H9 (cell line): Measurements from ENCODE around the gene EIF3B. TPM values are rescaled to one million over a fixed set of nuclear protein-coding genes. Genes with fewer than 3 reads are reported as not detected.

ENCODE experiments used
- DNase-seq: peaks from one replicate; pipeline ENCODE4 v3.0.0-alpha.2; 2017
- H2AFZ ChIP-seq: one replicate; pipeline ENCODE4 v1.6.1; 2013; ENCODE audit warnings: mild to moderate bottlenecking, low read length, control low read depth, moderate library complexity
- H2AK5ac ChIP-seq: 2 replicates; pipeline ENCODE4 v1.6.1; 2013; ENCODE audit warnings: low read length, control low read depth, mixed read lengths; ENCODE audit not compliant: insufficient read length
- H2BK120ac ChIP-seq: one replicate; pipeline ENCODE4 v1.6.1; 2013; ENCODE audit warnings: low read depth, mild to moderate bottlenecking, low read length, control low read depth, inconsistent platforms; ENCODE audit not compliant: poor library complexity, severe bottlenecking
- H2BK12ac ChIP-seq: 2 replicates; pipeline ENCODE4 v1.6.1; 2013; ENCODE audit warnings: low read length, control low read depth, mixed read lengths, low read depth; ENCODE audit not compliant: insufficient read length
- H2BK15ac ChIP-seq: 2 replicates; pipeline ENCODE4 v1.6.1; 2013; ENCODE audit warnings: low read depth, low read length, control low read depth
- H2BK20ac ChIP-seq: one replicate; pipeline ENCODE4 v1.6.1; 2013; ENCODE audit warnings: low read depth, mild to moderate bottlenecking, low read length, control low read depth, inconsistent platforms; ENCODE audit not compliant: poor library complexity, severe bottlenecking
- H2BK5ac ChIP-seq: 2 replicates; pipeline ENCODE4 v1.6.1; 2013; ENCODE audit warnings: low read length, control low read depth, mixed read lengths; ENCODE audit not compliant: insufficient read length
- H3K14ac ChIP-seq: 2 replicates; pipeline ENCODE4 v1.6.1; 2013; ENCODE audit warnings: low read length, control low read depth; ENCODE audit not compliant: insufficient read depth
- H3K18ac ChIP-seq: 2 replicates; pipeline ENCODE4 v1.6.1; 2013; ENCODE audit warnings: low read depth, mild to moderate bottlenecking, mixed read lengths, low read length, control low read depth; ENCODE audit not compliant: insufficient read length
- H3K23ac ChIP-seq: 2 replicates; pipeline ENCODE4 v1.6.1; 2013; ENCODE audit warnings: low read length, control low read depth, mixed read lengths, low read depth; ENCODE audit not compliant: insufficient read length
- H3K23me2 ChIP-seq: 2 replicates; pipeline ENCODE4 v1.6.1; 2013; ENCODE audit warnings: low read depth, mild to moderate bottlenecking, mixed read lengths, low read length, control low read depth; ENCODE audit not compliant: insufficient read length, poor library complexity, severe bottlenecking
- H3K27ac ChIP-seq: 2 replicates; pipeline ENCODE4 v1.5.1; 2013; ENCODE audit warnings: low read length, control low read depth, mixed read lengths, low read depth; ENCODE audit not compliant: insufficient read length
- H3K27me3 ChIP-seq: 2 replicates; pipeline ENCODE4 v1.6.1; 2013; ENCODE audit warnings: low read length, control low read depth, inconsistent platforms; ENCODE audit not compliant: insufficient read depth
- H3K4ac ChIP-seq: 2 replicates; pipeline ENCODE4 v1.6.1; 2013; ENCODE audit warnings: low read depth, mild to moderate bottlenecking, control low read depth, inconsistent platforms, low read length, moderate library complexity
- H3K4me1 ChIP-seq: 2 replicates; pipeline ENCODE4 v1.6.1; 2013; ENCODE audit warnings: low read length, control low read depth, inconsistent platforms; ENCODE audit not compliant: insufficient read depth
- H3K4me2 ChIP-seq: 2 replicates; pipeline ENCODE4 v1.6.1; 2013; ENCODE audit warnings: low read length, control low read depth, mixed read lengths; ENCODE audit not compliant: insufficient read length, insufficient read depth
- H3K56ac ChIP-seq: 2 replicates; pipeline ENCODE4 v1.6.1; 2013; ENCODE audit warnings: low read depth, mild to moderate bottlenecking, mixed read lengths, low read length, control low read depth; ENCODE audit not compliant: insufficient read length
- H3K79me1 ChIP-seq: 2 replicates; pipeline ENCODE4 v1.6.1; 2013; ENCODE audit warnings: low read depth, mild to moderate bottlenecking, moderate library complexity, low read length, control low read depth, inconsistent platforms; ENCODE audit not compliant: insufficient read depth, poor library complexity, severe bottlenecking
- H3K79me2 ChIP-seq: 2 replicates; pipeline ENCODE4 v1.6.1; 2013; ENCODE audit warnings: low read length, control low read depth, inconsistent platforms; ENCODE audit not compliant: insufficient read depth
- H3K9ac ChIP-seq: 2 replicates; pipeline ENCODE4 v1.6.1; 2013; ENCODE audit warnings: low read length, control low read depth, mixed read lengths; ENCODE audit not compliant: insufficient read length; ENCODE audit errors: extremely low read depth
- H3K9me3 ChIP-seq: one replicate; pipeline ENCODE4 v1.6.1; 2013; ENCODE audit warnings: low read depth, low read length, inconsistent platforms; ENCODE audit not compliant: control insufficient read depth
- H3T11ph ChIP-seq: one replicate; pipeline ENCODE4 v1.6.1; 2013; ENCODE audit warnings: mild to moderate bottlenecking, low read length, control low read depth, inconsistent platforms
- H4K20me1 ChIP-seq: one replicate; pipeline ENCODE4 v1.6.1; 2013; ENCODE audit not compliant: control insufficient read depth, insufficient read length, insufficient read depth
- H4K5ac ChIP-seq: 2 replicates; pipeline ENCODE4 v1.6.1; 2013; ENCODE audit warnings: low read depth, mild to moderate bottlenecking, mixed read lengths, low read length, control low read depth; ENCODE audit not compliant: insufficient read length
- H4K8ac ChIP-seq: replicated peaks from 2 replicates; pipeline ENCODE4 v1.6.1; 2013; ENCODE audit warnings: low read length, control low read depth, mixed read lengths, low read depth; ENCODE audit not compliant: insufficient read length
- H4K91ac ChIP-seq: 2 replicates; pipeline ENCODE4 v1.6.1; 2013; ENCODE audit warnings: low read depth, mild to moderate bottlenecking, moderate library complexity, mixed read lengths, low read length, control low read depth; ENCODE audit not compliant: insufficient read length
- H3K27ac Mint-ChIP-seq, 3 experiments: 2 replicates in 2 of 3; 3 replicates in 1 of 3; pipeline ENCODE4 v1.8.0; 2020 to 2021; ENCODE audit warnings: mixed read lengths in 3 of 3, mild to moderate bottlenecking in 1 of 3, moderate library complexity in 1 of 3
- H3K27me3 Mint-ChIP-seq: 2 replicates; pipeline ENCODE4 v1.8.0; 2021; ENCODE audit warnings: low read depth, mild to moderate bottlenecking, moderate library complexity, mixed read lengths
- H3K36me3 Mint-ChIP-seq, 3 experiments: 2 replicates in 2 of 3; 3 replicates in 1 of 3; pipeline ENCODE4 v1.8.0; 2020 to 2021; ENCODE audit warnings: low read depth in 3 of 3, mixed read lengths in 3 of 3; ENCODE audit not compliant: insufficient read depth in 1 of 3
- H3K4me1 Mint-ChIP-seq, 2 experiments: 2 replicates each; pipeline ENCODE4 v1.8.0; 2020; ENCODE audit warnings: mixed read lengths in 2 of 2
- H3K4me3 Mint-ChIP-seq, 2 experiments: 2 replicates in 1 of 2; 3 replicates in 1 of 2; pipeline ENCODE4 v1.8.0; 2020 to 2021; ENCODE audit warnings: mild to moderate bottlenecking in 2 of 2, mixed read lengths in 2 of 2, moderate library complexity in 1 of 2
- H3K9me3 Mint-ChIP-seq, 2 experiments: 2 replicates in 1 of 2; 3 replicates in 1 of 2; pipeline ENCODE4 v1.8.0; 2020; ENCODE audit warnings: mild to moderate bottlenecking in 2 of 2, mixed read lengths in 2 of 2, moderate library complexity in 1 of 2
- WGBS: extraction: QIAGEN DNeasy Blood & Tissue Kit; methylation state at CpG from one replicate; pipeline ENCODE4 v1.1.7; 2013; ENCODE audit warnings: missing lambda C conversion rate, low lambda C conversion rate, mixed read lengths; ENCODE audit not compliant: insufficient read length; ENCODE audit errors: extremely low coverage; 5-methylcytosine and 5-hydroxymethylcytosine counted together
- total RNA-seq: library from RNA; stranded (reverse); gene quantifications from 2 replicates; pipeline ENCODE4 v1.2.1, GENCODE V29; 2021
- TF ChIP-seq, protein P1 (sequence below): fragments of 200-600 bp; sonication (generic); conservative IDR thresholded peaks from 3 replicates; pipeline ENCODE4 v1.8.0; 2021; ENCODE audit warnings: antibody characterized with exemption, mild to moderate bottlenecking

Gene EIF3B
- total RNA-seq, 1 experiment from 2014 or later, result 337 TPM

DNA sequence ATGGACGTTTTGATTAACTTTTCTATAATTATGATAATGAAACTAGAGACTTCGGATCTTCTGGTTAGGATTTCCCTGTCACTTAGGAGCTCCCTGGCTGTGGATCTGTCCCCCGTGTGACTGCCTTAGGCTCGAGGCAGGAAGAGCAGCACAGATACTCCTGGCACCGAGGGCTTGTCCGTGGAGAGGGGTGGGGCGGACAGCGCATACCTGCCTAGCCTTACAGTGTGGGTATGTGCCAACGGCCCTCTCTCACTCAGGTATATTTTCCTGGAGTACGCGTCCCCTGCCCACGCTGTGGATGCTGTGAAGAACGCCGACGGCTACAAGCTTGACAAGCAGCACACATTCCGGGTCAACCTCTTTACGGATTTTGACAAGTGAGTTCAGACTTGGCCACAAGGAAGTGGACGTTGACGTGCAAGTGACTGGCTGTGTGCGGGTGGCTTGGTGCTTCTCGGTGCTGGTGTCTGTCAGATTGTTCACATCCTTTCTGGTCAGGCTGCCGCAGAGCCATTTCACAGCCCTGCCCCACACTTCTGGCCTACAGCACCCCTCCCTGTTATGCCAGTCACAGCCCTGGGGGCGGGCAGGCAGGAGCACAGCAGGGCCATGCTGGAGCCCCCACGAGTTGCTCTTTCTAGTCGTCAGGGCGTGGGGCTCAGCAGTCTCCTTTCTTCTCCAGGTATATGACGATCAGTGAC, 7.9 kb downstream of the EIF3B start:
- H3K9me3 Mint-ChIP-seq, result no peaks in the 10 kb centered on the region
- no peak overlapping the region for H3K4ac ChIP-seq
- H3K14ac ChIP-seq, result no peak overlapping the region
- H4K91ac ChIP-seq, result no peak overlapping the region
- no peak overlapping the region for H2BK5ac ChIP-seq
- peaks cover 69 to 96% (median 85%) of the 10 kb centered on the region in 3 experiments; a peak in 6 of 7 replicates for H3K36me3 Mint-ChIP-seq
- H3K79me1 ChIP-seq, result peaks cover 4% of the 10 kb centered on the region
- H3T11ph ChIP-seq, result no peak overlapping the region
- no peak overlapping the region for H3K9ac ChIP-seq
- H4K8ac ChIP-seq, result no peak overlapping the region
- no peak overlapping the region for H3K4me2 ChIP-seq
- TF ChIP-seq, protein P1, sequence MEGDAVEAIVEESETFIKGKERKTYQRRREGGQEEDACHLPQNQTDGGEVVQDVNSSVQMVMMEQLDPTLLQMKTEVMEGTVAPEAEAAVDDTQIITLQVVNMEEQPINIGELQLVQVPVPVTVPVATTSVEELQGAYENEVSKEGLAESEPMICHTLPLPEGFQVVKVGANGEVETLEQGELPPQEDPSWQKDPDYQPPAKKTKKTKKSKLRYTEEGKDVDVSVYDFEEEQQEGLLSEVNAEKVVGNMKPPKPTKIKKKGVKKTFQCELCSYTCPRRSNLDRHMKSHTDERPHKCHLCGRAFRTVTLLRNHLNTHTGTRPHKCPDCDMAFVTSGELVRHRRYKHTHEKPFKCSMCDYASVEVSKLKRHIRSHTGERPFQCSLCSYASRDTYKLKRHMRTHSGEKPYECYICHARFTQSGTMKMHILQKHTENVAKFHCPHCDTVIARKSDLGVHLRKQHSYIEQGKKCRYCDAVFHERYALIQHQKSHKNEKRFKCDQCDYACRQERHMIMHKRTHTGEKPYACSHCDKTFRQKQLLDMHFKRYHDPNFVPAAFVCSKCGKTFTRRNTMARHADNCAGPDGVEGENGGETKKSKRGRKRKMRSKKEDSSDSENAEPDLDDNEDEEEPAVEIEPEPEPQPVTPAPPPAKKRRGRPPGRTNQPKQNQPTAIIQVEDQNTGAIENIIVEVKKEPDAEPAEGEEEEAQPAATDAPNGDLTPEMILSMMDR, result no peak
- no peak overlapping the region for H2BK15ac ChIP-seq
- H3K23me2 ChIP-seq, result no peaks in the 10 kb centered on the region
- H3K27ac ChIP-seq, result no peak overlapping the region
- no peaks in the 10 kb centered on the region for H4K20me1 ChIP-seq
- no peaks in the 10 kb centered on the region for H3K27me3 Mint-ChIP-seq
- H2AK5ac ChIP-seq, result no peak overlapping the region
- no peak overlapping the region for H4K5ac ChIP-seq
- peaks cover 28% of the 10 kb centered on the region for H3K79me2 ChIP-seq
- peak overlapping the region in 1 of 3 experiments; percentile 16; a peak in 1 of 7 replicates for H3K27ac Mint-ChIP-seq
- no peaks in the 10 kb centered on the region for H3K9me3 ChIP-seq
- H2AFZ ChIP-seq, result no peak overlapping the region
- no peaks in the 10 kb centered on the region for H3K27me3 ChIP-seq
- H2BK20ac ChIP-seq, result no peak overlapping the region
- H2BK12ac ChIP-seq, result no peak overlapping the region
- H3K4me3 Mint-ChIP-seq, result no peak overlapping the region; a peak in 1 of 5 replicates
- H3K4me1 Mint-ChIP-seq, result peaks cover 6 to 12% of the 10 kb centered on the region in 2 experiments; a peak in 2 of 4 replicates
- DNase-seq, result no peak
- H3K4me1 ChIP-seq, result no peaks in the 10 kb centered on the region
- H3K18ac ChIP-seq, result no peak overlapping the region
- H3K56ac ChIP-seq, result no peak overlapping the region
- H2BK120ac ChIP-seq, result no peak overlapping the region
- no CpG with 5 or more reads among the region's 27 CpGs for whole genome bisulfite sequencing
- H3K23ac ChIP-seq, result no peak overlapping the region
